GM12891 (cell line): ENCODE measurements around the gene EEFSEC.

Source experiments
- POLR2A ChIP-seq: IDR thresholded peaks from 2 replicates; pipeline ENCODE4 v1.6.1; 2011; ENCODE audit warnings: low read depth, low read length, control low read depth
- POLR2AphosphoS5 ChIP-seq: IDR thresholded peaks from 2 replicates; pipeline ENCODE4 v1.6.1; 2011; ENCODE audit warnings: low read depth, low read length, control low read depth
- SPI1 ChIP-seq: IDR thresholded peaks from 2 replicates; pipeline ENCODE4 v1.6.1; 2011; ENCODE audit warnings: low read depth, low read length, control low read depth

- TF ChIP-seq POLR2A = no peak
- TF ChIP-seq SPI1 = no peak
- no peak for TF ChIP-seq POLR2AphosphoS5
These were observed 140.6 kb downstream of the EEFSEC start for GRCh38 chr3:128293930-128294329.
